NB4 (cell line): ENCODE data around the gene CSN2.
A peak's percentile ranks its signal among the peaks of the same experiment; 100 is the strongest.

Source experiments
- DNase-seq: peaks from one replicate; pipeline ENCODE4 v3.0.0; 2010; ENCODE audit warnings: low read depth
- H3K4me3 ChIP-seq: one replicate; pipeline ENCODE4 v1.5.1; 2011; ENCODE audit warnings: mild to moderate bottlenecking, low read depth, low read length, moderate library complexity
- CTCF ChIP-seq: IDR thresholded peaks from one replicate; pipeline ENCODE4 v1.5.1; 2012; ENCODE audit warnings: low read depth, low read length
- MAX ChIP-seq: IDR thresholded peaks from 2 replicates; pipeline ENCODE4 v1.6.1; 2011; ENCODE audit warnings: low read depth, low read length
- MYC ChIP-seq: IDR thresholded peaks from 2 replicates; pipeline ENCODE4 v1.6.1; 2011; ENCODE audit warnings: low read depth, low read length
- POLR2A ChIP-seq: IDR thresholded peaks from 2 replicates; pipeline ENCODE4 v1.6.1; 2011; ENCODE audit warnings: mild to moderate bottlenecking; ENCODE audit not compliant: insufficient read length; ENCODE audit errors: extremely low read depth

The CSN2 gene

GRCh38 chr4:69977582-69977981, 12.1 kb upstream of the CSN2 start:
- TF ChIP-seq CTCF: no peak

GRCh38 chr4:69974631-69975030, 9.1 kb upstream of the CSN2 start:
- TF ChIP-seq MAX (no peak), CTCF (no peak), POLR2A (no peak), MYC (no peak)
- H3K4me3 ChIP-seq: no peak overlapping the region
- no peak for DNase-seq

More at GRCh38 chr4:69977582-69977981, 12.1 kb upstream of the CSN2 start:
- no peak overlapping the region for H3K4me3 ChIP-seq
- DNase-seq: no peak

GRCh38 chr4:69970071-69970470, 4.5 kb upstream of the CSN2 start:
- TF ChIP-seq MAX (no peak), POLR2A (no peak), MYC (no peak), CTCF (no peak)
- no peak overlapping the region for H3K4me3 ChIP-seq
- no peak for DNase-seq

GRCh38 chr4:69957209-69957608, 8.3 kb downstream of the CSN2 start:
- no peak overlapping the region for H3K4me3 ChIP-seq
- DNase-seq: peak; percentile 2
- TF ChIP-seq MAX: no peak
- no peak for TF ChIP-seq CTCF
- TF ChIP-seq MYC: no peak
- TF ChIP-seq POLR2A: no peak

- DNase-seq: no peak
- no peak overlapping the region for H3K4me3 ChIP-seq
- TF ChIP-seq MAX: no peak
- no peak for TF ChIP-seq POLR2A
- no peak for TF ChIP-seq MYC
- no peak for TF ChIP-seq CTCF
Observed at GRCh38 chr4:69951602-69952001, 13.9 kb downstream of the CSN2 start.

GRCh38 chr4:69936566-69936965, 29.0 kb downstream of the CSN2 start:
- no peak for DNase-seq
- no peak overlapping the region for H3K4me3 ChIP-seq
- no peak for TF ChIP-seq MAX
- TF ChIP-seq POLR2A: no peak
- no peak for TF ChIP-seq MYC
- TF ChIP-seq CTCF: no peak
